Thoracic aorta (tissue), 2 donors: ENCODE measurements around the gene ZBED4. TPM values are rescaled to one million over a fixed set of nuclear protein-coding genes. Genes with fewer than 3 reads are reported as not detected.

Source experiments
- ATAC-seq: fragments of 150-250 bp; one replicate; pipeline ENCODE4 v1.8.0; 2017; ENCODE audit warnings: low read depth; ENCODE audit not compliant: insufficient number of reproducible peaks, low FRiP score
- DNase-seq: peaks from one replicate; pipeline ENCODE4 v3.0.0-alpha.2; 2020; ENCODE audit warnings: low spot score
- H3K27ac ChIP-seq, 2 donors: fragments of 200-600 bp; sonication (generic); 1 replicate in 1 of 2; 2 replicates in 1 of 2; pipeline ENCODE4 v1.5.1; 2016; ENCODE audit warnings: mild to moderate bottlenecking in 2 of 2, moderate library complexity in 2 of 2
- H3K27me3 ChIP-seq: fragments of 200-600 bp; sonication (generic); replicated peaks from 2 replicates; pipeline ENCODE4 v1.6.0; 2016; ENCODE audit warnings: mild to moderate bottlenecking; ENCODE audit not compliant: insufficient read depth
- H3K36me3 ChIP-seq: fragments of 200-600 bp; sonication (generic); one replicate; pipeline ENCODE4 v1.5.1; 2016
- H3K4me1 ChIP-seq, 2 donors: fragments of 200-600 bp; sonication (generic); 1 replicate in 1 of 2; 2 replicates in 1 of 2; pipeline versions ENCODE4 v1.5.1 to v1.6.0; 2016; ENCODE audit warnings: low read depth in 2 of 2, mild to moderate bottlenecking in 1 of 2; ENCODE audit not compliant: control insufficient read depth in 1 of 2
- H3K4me3 ChIP-seq: fragments of 200-600 bp; sonication (generic); 2 replicates; pipeline ENCODE4 v1.5.1; 2016; ENCODE audit warnings: mild to moderate bottlenecking
- H3K9me3 ChIP-seq: fragments of 200-600 bp; sonication (generic); 2 replicates; pipeline ENCODE4 v1.5.1; 2016
- CTCF ChIP-seq: fragments of 200-600 bp; sonication (generic); IDR thresholded peaks from one replicate; pipeline ENCODE4 v1.5.1; 2019; ENCODE audit warnings: antibody characterized with exemption
- total RNA-seq, 2 donors: library from RNA; depleted of rRNA; stranded (reverse); fragments of >200 nt; gene quantifications; one replicate each; pipeline versions ENCODE4 v1.1.0 to v1.2.3, GENCODE V29; 2016

The ZBED4 gene
- total RNA-seq, 2 donors from 2014 or later, result 9.2 to 15.1 TPM

- no peak for TF ChIP-seq CTCF
- peaks cover 8% of the 10 kb centered on the region for H3K9me3 ChIP-seq
- H3K27ac ChIP-seq, result no peak overlapping the region
- no peak for ATAC-seq
- H3K4me3 ChIP-seq, result no peak overlapping the region
- no peaks in the 10 kb centered on the region for H3K27me3 ChIP-seq
- DNase-seq, result no peak
- peaks cover under 1% of the 10 kb centered on the region for H3K36me3 ChIP-seq
- H3K4me1 ChIP-seq, result no peaks in the 10 kb centered on the region
Measured at GRCh38 chr22:49878206-49878605, 24.6 kb downstream of the ZBED4 start.

DNA sequence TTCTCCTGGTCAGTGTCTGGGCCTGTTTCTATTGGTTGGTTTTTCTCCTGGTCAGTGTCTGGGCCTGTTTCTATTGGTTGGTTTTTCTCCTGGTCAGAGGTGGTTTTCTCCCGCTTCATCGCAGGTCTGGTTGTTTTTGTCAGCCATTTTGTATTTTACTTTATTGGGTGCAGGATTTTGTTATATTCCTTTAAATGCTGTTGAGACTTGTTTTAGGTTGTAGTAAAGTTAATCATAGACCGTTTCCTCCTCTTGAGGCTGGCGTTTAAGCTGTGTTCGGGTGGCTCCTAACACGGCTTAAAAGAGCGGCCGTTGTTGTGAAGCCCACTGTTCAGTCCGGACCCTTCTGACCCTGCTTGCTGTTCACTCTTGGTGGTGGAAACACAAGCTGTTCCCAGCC, 26.2 kb downstream of the ZBED4 start:
- DNase-seq, result no peak
- no peak for ATAC-seq
- Histone ChIP-seq H3K27ac (no peak overlapping the region), H3K9me3 (peaks cover 8% of the 10 kb centered on the region), H3K36me3 (peaks cover 9% of the 10 kb centered on the region), H3K4me3 (no peak overlapping the region), H3K4me1 (no peaks in the 10 kb centered on the region), H3K27me3 (no peaks in the 10 kb centered on the region)
- no peak for TF ChIP-seq CTCF

- Histone ChIP-seq H3K36me3 (peaks cover 12% of the 10 kb centered on the region), H3K27me3 (no peaks in the 10 kb centered on the region), H3K4me3 (no peak overlapping the region), H3K4me1 (no peaks in the 10 kb centered on the region), H3K27ac (no peak overlapping the region), H3K9me3 (peaks cover 8% of the 10 kb centered on the region)
- TF ChIP-seq CTCF, result no peak
- ATAC-seq (no peak), DNase-seq (no peak)
Measured at GRCh38 chr22:49880281-49880680, 26.6 kb downstream of the ZBED4 start.

DNA sequence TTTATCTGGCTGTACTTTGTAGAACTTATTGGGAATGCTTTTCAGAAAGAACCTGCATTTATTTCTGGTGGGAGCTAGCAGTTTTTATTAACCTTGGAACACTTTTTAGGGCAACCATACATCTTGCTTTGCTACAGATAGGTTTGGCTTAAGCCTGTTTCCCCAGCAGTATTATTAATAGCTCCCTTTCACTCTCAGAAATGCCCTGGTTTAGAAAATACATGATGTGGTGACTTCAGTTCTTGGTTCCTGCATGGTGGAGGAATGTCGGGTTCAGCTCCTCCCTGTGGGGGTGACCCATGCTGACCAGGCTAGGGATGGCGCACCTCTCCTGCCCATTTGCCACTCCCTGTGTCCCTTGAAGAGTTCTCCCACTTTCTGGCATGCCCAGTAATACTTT, 28.2 kb downstream of the ZBED4 start:
- ATAC-seq (no peak), DNase-seq (no peak)
- Histone ChIP-seq H3K27me3 (no peaks in the 10 kb centered on the region), H3K36me3 (peaks cover 20% of the 10 kb centered on the region), H3K27ac (no peak overlapping the region), H3K4me3 (no peak overlapping the region), H3K4me1 (no peaks in the 10 kb centered on the region), H3K9me3 (peaks cover 8% of the 10 kb centered on the region)
- no peak for TF ChIP-seq CTCF

- Histone ChIP-seq H3K27ac (no peak overlapping the region), H3K4me1 (no peaks in the 10 kb centered on the region), H3K36me3 (peaks cover 22% of the 10 kb centered on the region), H3K27me3 (no peaks in the 10 kb centered on the region), H3K9me3 (peaks cover 8% of the 10 kb centered on the region), H3K4me3 (no peak overlapping the region)
- no peak for ATAC-seq
- TF ChIP-seq CTCF, result no peak
- DNase-seq, result no peak
Measured at GRCh38 chr22:49882519-49883293, 29.1 kb downstream of the ZBED4 start.
